Hepatocyte (in vitro differentiated cells): ENCODE measurements around the gene FCAR. TPM values are rescaled to one million over a fixed set of nuclear protein-coding genes. Genes with fewer than 3 reads are reported as not detected.

ENCODE experiments used
- polyA plus RNA-seq: library from polyadenylated mRNA; unstranded; fragments of >200 nt; fragmentation: Nextera tagmentation; extraction: Ambion mirVana; gene quantifications from 2 replicates; pipeline ENCODE4 v1.2.1, GENCODE V29; 2016
- small RNA-seq: library from RNA; depleted of rRNA; stranded (forward); fragments of <200 nt; gene quantifications from one replicate; pipeline ENCODE3, GENCODE V24; 2014
- total RNA-seq: library from RNA; depleted of rRNA; stranded (reverse); fragments of >200 nt; gene quantifications from 2 replicates; pipeline ENCODE4 v1.2.3, GENCODE V29; 2014

Gene FCAR
- total and polyA plus RNA-seq, 2 experiments from 2014 or later = not detected

Small RNA genes within 50 kb of the gene (small RNA-seq; reads per million reads assigned to genes)
- gene RNU6-222P = 0.09 reads per million

Other genes with a start within 250 kb of the FCAR start
- not detected in 2 replicates for gene LILRB1, start 243.8 kb upstream of the FCAR start, total RNA-seq
- not detected in 2 replicates for gene LILRB1, start 243.8 kb upstream of the FCAR start, polyA plus RNA-seq
- not detected in 2 replicates for gene LILRB4, start 211.2 kb upstream of the FCAR start, total RNA-seq
- gene LILRB4, start 211.2 kb upstream of the FCAR start, polyA plus RNA-seq = not detected in 2 replicates
- not detected in 2 replicates for gene KIR3DL3, start 149.8 kb upstream of the FCAR start, total RNA-seq
- not detected in 2 replicates for gene KIR3DL3, start 149.8 kb upstream of the FCAR start, polyA plus RNA-seq
- gene KIR2DL3, start 135.7 kb upstream of the FCAR start, total RNA-seq = not detected in 2 replicates
- gene KIR2DL3, start 135.7 kb upstream of the FCAR start, polyA plus RNA-seq = not detected in 2 replicates
- not detected in 2 replicates for gene KIR2DL1, start 104.4 kb upstream of the FCAR start, total RNA-seq
- gene KIR2DL1, start 104.4 kb upstream of the FCAR start, polyA plus RNA-seq = not detected in 2 replicates
- gene KIR2DL4, start 70.6 kb upstream of the FCAR start, total RNA-seq = not detected in 2 replicates
- not detected in 2 replicates for gene KIR2DL4, start 70.6 kb upstream of the FCAR start, polyA plus RNA-seq
- not detected in 2 replicates for gene KIR3DL1, start 57.8 kb upstream of the FCAR start, total RNA-seq
- gene KIR3DL1, start 57.8 kb upstream of the FCAR start, polyA plus RNA-seq = not detected in 2 replicates
- gene KIR2DS4, start 41.6 kb upstream of the FCAR start, total RNA-seq = not detected in 2 replicates
- not detected in 2 replicates for gene KIR2DS4, start 41.6 kb upstream of the FCAR start, polyA plus RNA-seq
- gene KIR3DL2, start 23.8 kb upstream of the FCAR start, total RNA-seq = not detected in 2 replicates
- gene KIR3DL2, start 23.8 kb upstream of the FCAR start, polyA plus RNA-seq = not detected in 2 replicates
- gene NCR1, start 31.9 kb downstream of the FCAR start, total RNA-seq = 0.44 TPM in 1 of 2 replicates, not detected in the other
- not detected in 2 replicates for gene NCR1, start 31.9 kb downstream of the FCAR start, polyA plus RNA-seq
- gene NLRP7, start 73.3 kb downstream of the FCAR start, total RNA-seq = not detected in 2 replicates
- not detected in 2 replicates for gene NLRP7, start 73.3 kb downstream of the FCAR start, polyA plus RNA-seq
- gene NLRP2, start 92.1 kb downstream of the FCAR start, total RNA-seq = 37.1 and 40.2 TPM in 2 replicates
- 16.5 and 22.1 TPM in 2 replicates for gene NLRP2, start 92.1 kb downstream of the FCAR start, polyA plus RNA-seq
- 0.07 TPM in 1 of 2 replicates, not detected in the other for gene GP6, start 164.0 kb downstream of the FCAR start, total RNA-seq
- 0.24 and 0.93 TPM in 2 replicates for gene GP6, start 164.0 kb downstream of the FCAR start, polyA plus RNA-seq
- gene RDH13, start 188.9 kb downstream of the FCAR start, total RNA-seq = 14.5 and 17.3 TPM in 2 replicates
- 17.7 and 21.9 TPM in 2 replicates for gene RDH13, start 188.9 kb downstream of the FCAR start, polyA plus RNA-seq
- gene EPS8L1, start 201.6 kb downstream of the FCAR start, total RNA-seq = 20.5 and 25.7 TPM in 2 replicates
- 33.8 and 49.6 TPM in 2 replicates for gene EPS8L1, start 201.6 kb downstream of the FCAR start, polyA plus RNA-seq
- gene PPP1R12C, start 243.4 kb downstream of the FCAR start, total RNA-seq = 69.7 and 71.8 TPM in 2 replicates
- gene PPP1R12C, start 243.4 kb downstream of the FCAR start, polyA plus RNA-seq = 74.5 and 83.6 TPM in 2 replicates